Brain microvascular endothelial cell (primary cell): ENCODE measurements around the gene PLAGL2.

Experiments used
- DNase-seq: peaks from one replicate; pipeline ENCODE4 v3.0.0-alpha.2; 2020
- H3K27ac ChIP-seq: fragments of 250-450 bp; sonication (Bioruptor Pico); 2 replicates; pipeline ENCODE4 v1.5.1; 2020; ENCODE audit warnings: mild to moderate bottlenecking, moderate library complexity
- H3K27me3 ChIP-seq: fragments of 250-450 bp; sonication (Bioruptor Pico); replicated peaks from 2 replicates; pipeline ENCODE4 v1.5.1; 2020; ENCODE audit warnings: mild to moderate bottlenecking
- H3K36me3 ChIP-seq: fragments of 250-450 bp; sonication (Bioruptor Pico); replicated peaks from 2 replicates; pipeline ENCODE4 v1.5.1; 2020; ENCODE audit warnings: mild to moderate bottlenecking
- H3K4me3 ChIP-seq: 2 replicates; pipeline ENCODE4 v1.5.1; 2011; ENCODE audit warnings: low read depth, mild to moderate bottlenecking, control low read depth, low read length, moderate library complexity
- CTCF ChIP-seq: IDR thresholded peaks from 2 replicates; pipeline ENCODE4 v1.5.1; 2011; ENCODE audit warnings: low read depth, mild to moderate bottlenecking, moderate library complexity, low read length, control low read depth, inconsistent platforms; ENCODE audit errors: missing control alignments
- in situ Hi-C: cut with HindIII; loops from 2 replicates; pipeline ENCODE4 v1.10.0; 2017; ENCODE audit warnings: low sequenced_read_pairs, low pct_ligation_motif_present

PLAGL2 gene

GRCh38 chr20:32208499-32209154 lies 1.1 kb upstream of the PLAGL2 start:
- in situ Hi-C loops, result no loop called here
- no peak for DNase-seq
- Histone ChIP-seq H3K27me3 (no peaks in the 10 kb centered on the region), H3K27ac (no peak overlapping the region), H3K4me3 (peak overlapping the region; percentile 99), H3K36me3 (peaks cover 6% of the 10 kb centered on the region)
- TF ChIP-seq CTCF, result no peak

- Histone ChIP-seq H3K36me3 (peaks cover 2% of the 10 kb centered on the region), H3K4me3 (peak overlapping the region; percentile 91), H3K27ac (peak overlapping the region; percentile 45), H3K27me3 (no peaks in the 10 kb centered on the region)
- in situ Hi-C loops, result no loop called here
- DNase-seq, result no peak
- no peak for TF ChIP-seq CTCF
Measured at GRCh38 chr20:32206760-32207625, 550 bp downstream of the PLAGL2 start.

DNA sequence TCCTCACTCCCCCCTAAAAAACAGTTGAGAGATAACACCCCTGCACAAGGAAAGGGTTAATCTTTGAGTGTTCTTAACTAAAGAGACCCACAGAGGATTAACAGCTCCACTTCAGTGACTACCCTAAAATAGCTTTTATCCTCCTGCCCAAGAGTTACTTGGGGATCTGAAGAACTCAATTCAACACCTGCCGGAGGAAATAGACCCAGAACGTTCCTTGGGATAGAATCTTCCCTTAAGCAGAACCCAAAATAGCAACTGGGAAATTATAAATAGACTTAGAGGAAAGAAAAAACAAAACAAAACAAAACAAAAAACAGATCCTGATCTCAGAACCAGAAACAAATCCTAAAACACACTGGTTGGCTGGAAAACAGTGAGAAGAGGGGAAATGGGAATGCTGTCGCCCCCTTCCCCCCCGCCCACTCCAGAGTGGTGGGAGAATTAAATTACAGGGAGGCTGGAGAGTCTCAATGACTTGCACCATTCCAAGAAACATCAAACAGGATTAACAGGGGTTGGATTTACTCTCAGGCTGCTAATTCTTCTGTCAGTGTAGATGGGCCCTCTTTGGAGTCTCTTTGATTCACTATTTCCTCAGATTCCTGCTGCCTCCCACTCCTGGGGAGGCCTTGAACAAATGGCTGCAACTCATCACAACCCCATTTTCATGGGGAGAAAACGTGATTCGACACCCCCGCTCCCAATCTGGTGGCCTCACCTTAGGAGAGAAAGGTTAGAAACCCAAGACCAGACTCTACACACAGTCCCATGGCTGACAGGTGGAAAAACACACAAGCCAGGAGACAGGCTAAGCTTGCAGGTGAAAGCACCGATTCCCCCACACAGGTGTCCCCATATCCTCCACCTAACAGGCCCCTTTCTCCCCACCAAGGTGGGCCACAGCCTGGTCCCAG lies 1.4 kb downstream of the PLAGL2 start:
- H3K27me3 ChIP-seq, result no peaks in the 10 kb centered on the region
- TF ChIP-seq CTCF, result no peak
- H3K27ac ChIP-seq, result no peak overlapping the region
- in situ Hi-C loops, result no loop called here
- peaks cover 6% of the 10 kb centered on the region for H3K36me3 ChIP-seq
- DNase-seq, result no peak
- peak overlapping the region; percentile 91 for H3K4me3 ChIP-seq

GRCh38 chr20:32205110-32205842 lies 2.3 kb downstream of the PLAGL2 start:
- no peak for DNase-seq
- no peaks in the 10 kb centered on the region for H3K27me3 ChIP-seq
- H3K36me3 ChIP-seq, result peaks cover 11% of the 10 kb centered on the region
- no peak overlapping the region for H3K4me3 ChIP-seq
- H3K27ac ChIP-seq, result peak overlapping the region; percentile 15
- in situ Hi-C loops, result no loop called here
- no peak for TF ChIP-seq CTCF
